ENCODE data around the gene EDN3. TPM values are rescaled to one million over a fixed set of nuclear protein-coding genes. Genes with fewer than 3 reads are reported as not detected.

The EDN3 gene
- 1 to 10 TPM; 5.3 to 8.7 (median 6.0) TPM for polyA plus RNA-seq (ENCODE audit: insufficient read length in 4 of 4)

DNA sequence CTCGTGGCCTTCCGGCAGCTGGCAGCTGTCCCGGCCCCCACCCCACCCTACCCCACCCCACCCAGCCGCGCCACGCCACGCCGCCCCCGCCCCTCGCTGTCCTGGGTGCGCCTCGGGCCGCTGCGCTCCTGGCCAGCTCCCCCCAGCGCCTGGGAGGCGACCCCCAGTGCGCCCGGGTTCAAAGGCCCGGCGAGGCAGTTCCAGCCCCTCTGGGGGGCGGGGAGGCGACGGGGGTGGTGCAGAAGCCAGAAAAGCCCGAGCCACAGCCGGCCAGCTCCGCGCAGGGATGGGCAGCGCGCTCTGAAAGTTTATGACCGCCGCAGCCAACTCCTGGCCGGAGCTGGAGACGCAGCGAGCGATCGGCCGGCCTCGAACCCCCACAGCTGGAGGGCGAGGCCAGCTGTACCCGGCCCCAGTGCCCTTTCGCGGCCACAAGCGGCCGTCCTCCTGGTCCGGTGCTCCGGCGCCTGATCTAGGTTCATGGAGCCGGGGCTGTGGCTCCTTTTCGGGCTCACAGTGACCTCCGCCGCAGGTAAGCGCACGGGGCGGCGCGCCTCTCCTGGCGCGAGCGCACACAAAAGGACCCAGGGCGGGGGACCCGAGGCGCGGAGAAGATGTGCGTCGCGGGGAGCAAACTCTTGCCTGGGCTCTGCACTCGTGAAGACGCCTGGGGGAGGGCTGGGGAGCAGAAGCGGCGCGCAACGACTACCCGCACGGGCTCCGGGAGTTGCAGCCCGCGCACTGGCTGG is at the start of gene EDN3:
Gene EDN3 (plus strand): TSS at position 279 of the 749 bp plus-strand sequence. CDS start 202 bp downstream, at position 481.
- DNase-seq (ENCODE audit: low read depth in 4 of 4, low spot score in 3 of 4), result no peak

DNA sequence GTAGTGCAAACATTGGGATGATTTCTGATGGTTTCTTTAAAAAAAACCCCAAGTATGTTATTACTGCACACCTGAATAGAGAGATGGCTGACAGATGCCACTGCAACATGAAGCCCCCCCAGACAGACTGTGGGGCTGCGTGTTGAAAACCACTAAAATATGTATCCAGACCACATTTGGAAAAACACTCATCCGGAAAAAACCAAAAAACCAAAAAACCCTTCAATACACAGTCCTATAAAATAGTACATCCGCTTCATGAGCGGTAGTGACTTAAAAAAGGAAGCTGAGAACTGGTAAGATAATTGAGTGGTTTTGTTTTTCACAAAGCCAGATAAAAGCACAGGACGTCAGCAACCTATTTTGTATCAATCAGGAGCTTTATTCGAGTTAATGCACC is 47.1 kb upstream of the EDN3 start:
- no peak for DNase-seq (ENCODE audit: low read depth in 4 of 4, low spot score in 3 of 4)

GRCh38 chr20:59253779-59254319 is 46.6 kb upstream of the EDN3 start:
- no peak for DNase-seq (ENCODE audit: low read depth in 4 of 4, low spot score in 3 of 4)

DNA sequence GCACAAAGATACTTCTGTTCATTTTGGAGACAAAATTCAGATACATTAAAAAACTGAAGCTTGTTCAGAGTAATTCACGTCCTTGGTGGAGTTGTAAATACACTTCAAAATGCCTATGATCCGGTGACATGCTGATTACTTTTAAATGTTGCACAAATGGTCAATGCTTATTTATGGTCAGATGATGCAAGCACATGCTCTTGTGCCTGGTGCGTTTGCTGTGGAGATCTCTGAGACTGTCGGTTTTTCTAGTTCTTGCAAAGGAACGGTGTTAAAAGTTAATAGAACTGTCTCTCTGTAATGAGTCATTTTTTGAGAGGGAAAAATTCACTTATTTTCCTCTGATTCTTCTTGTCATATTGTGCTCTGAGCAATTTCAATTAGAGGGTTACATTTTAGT is 45.2 kb upstream of the EDN3 start:
- DNase-seq (ENCODE audit: low read depth in 4 of 4, low spot score in 3 of 4), result no peak

DNA sequence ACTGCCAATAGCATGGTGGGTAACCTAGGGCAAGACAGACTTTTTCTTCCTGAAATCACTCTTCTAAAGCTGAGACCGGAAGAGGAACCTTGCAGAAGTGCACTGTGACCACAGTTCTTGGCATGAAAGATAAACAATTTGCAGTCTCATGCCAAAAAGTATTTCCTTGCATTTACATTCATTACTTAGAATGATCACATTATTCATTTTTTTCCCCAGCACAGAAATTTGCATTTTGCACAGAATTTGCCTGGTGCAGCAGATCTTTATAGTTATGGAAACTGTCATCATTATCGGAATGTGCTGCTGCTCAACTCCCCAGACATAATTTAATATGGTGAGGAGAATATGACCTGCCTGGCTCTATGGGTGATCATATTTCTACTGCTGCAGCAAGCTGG is 42.2 kb upstream of the EDN3 start:
- no peak for DNase-seq (ENCODE audit: low read depth in 4 of 4, low spot score in 3 of 4)

DNA sequence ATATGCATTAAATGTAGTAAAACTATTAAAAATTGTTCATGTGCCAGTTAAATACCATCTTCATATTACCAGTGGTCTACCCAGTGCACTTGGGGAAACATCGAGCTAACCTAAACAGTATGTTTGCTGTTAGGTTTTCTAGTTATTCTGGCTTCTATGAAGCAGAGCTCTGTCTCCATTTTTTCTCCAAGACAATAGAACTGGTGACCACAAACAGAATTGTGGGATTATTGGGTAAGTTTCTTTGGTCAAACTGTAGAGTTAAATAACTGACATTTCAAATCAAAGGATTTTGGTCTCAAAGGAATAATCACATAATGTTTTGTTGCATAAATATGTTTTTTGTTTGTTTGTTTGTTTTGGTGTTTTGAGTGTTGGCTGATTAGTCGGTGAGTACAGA is 40.5 kb upstream of the EDN3 start:
- DNase-seq (ENCODE audit: low read depth in 4 of 4, low spot score in 3 of 4), result no peak

DNA sequence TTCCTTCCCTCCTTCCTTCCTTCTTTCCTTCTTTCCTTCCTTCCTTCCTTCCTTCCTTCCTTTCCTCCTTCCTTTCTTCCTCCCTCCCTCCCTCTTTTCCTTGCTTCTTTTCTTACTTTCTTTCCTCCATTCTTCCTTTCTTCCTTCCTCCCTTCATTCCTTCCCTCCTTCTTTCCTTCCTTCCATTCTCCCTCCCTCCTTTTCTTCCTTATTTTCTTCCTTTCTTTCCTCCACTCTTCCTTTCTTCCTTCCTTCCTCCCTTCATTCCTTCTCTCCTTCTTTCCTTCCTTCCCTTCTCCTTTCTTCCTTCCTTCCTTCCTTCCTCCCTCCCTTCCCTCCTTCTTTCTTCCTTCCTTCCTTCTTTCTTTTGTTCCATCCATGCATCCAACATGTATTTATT is 35.1 kb upstream of the EDN3 start:
- DNase-seq (ENCODE audit: low read depth in 4 of 4, low spot score in 3 of 4), result no peak

DNA sequence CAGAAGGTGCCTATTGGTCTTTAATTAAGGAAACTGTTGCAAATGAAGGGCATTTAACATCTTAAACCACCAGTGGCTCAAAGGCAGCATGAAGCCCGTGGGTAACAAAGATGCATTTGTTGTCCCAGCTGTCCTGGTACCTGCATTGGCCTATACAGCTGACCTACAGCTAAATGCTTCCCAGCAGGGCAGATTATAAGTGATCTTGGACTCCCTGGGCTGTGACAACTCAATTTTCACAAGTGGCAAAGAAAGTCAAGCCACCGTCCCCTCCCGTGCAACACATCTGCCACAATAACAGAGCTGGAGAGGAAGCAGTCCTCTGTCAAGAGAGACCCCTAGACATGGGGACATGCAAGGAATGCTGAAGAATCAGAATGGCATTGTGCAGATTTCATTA is 31.5 kb upstream of the EDN3 start:
- no peak for DNase-seq (ENCODE audit: low read depth in 4 of 4, low spot score in 3 of 4)

- DNase-seq (ENCODE audit: low read depth in 4 of 4, low spot score in 3 of 4), result no peak
These were observed 30.9 kb upstream of the EDN3 start for GRCh38 chr20:59269411-59270025.

DNA sequence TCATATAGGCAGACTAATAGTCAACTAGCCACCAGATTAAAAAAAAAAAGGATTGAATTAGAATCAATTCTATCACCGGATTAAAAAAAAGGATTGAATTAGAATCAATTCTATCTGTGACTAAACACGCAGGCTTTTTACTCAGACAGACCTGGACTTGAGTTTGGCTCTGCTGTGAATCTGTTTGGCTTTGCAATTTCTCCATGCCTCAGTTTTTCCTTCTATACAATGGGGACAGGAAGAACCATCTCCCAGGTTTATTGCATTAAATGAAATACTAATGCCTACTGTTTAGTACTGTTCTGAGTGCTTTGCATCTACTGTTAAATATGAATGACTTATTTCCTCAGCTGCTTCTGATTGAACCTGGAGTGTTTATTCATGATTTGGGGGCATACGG is 30.0 kb upstream of the EDN3 start:
- no peak for DNase-seq (ENCODE audit: low read depth in 4 of 4, low spot score in 3 of 4)

DNA sequence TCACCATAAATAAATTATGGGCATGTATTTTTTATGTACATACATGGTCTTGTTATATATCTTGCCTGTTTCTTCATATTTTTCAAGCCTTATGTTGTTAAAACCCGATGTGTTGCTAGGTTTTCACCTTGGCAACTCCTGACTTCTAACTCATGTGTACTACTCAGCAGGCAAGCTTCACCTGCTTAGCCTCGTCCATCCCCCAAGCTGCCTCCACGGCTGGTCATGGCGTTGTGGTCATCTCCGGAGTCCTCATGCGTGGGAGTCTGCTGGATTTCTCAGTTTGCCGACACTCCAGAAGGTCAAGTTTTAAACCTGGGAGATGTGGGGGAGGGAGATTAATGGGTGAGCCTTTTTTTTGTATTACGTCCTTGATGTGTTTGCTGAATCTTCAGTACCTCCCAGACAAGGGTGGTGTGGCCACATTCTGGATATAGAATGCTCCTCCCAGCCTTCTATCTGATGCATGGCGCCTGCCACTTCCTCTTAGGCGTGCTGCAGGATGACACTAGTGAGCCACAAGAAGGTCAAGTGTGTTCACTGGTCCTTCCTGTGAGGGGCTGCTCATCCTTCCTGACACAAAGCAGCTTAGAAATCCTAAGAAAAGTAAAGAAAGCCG is 26.6 kb upstream of the EDN3 start:
- DNase-seq (ENCODE audit: low read depth in 4 of 4, low spot score in 3 of 4), result no peak

DNA sequence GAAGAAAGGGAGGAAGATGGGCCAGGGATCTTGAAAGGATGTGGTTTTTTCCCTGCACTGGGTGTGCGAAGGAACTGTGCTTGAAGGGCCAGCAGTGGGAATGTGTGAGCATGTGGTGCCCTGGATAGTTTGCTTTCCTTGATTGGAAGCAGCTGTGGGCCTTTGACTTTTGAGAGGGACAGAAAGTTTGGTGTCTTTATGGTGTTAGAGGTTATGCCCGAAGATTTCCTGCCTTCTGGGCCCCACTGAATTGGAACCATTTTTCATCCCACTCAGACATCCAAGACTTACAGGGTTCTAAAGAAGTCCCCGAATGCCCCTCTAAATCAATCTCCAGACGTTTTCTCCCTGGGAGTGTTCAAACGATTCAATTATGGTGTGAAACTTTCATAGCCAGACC is 23.5 kb upstream of the EDN3 start:
- peak in 1 of 4 donors; percentile 46 for DNase-seq (ENCODE audit: low read depth in 4 of 4, low spot score in 3 of 4)

GRCh38 chr20:59284470-59284869 is 15.9 kb upstream of the EDN3 start:
- no peak for DNase-seq (ENCODE audit: low read depth in 4 of 4, low spot score in 3 of 4)

GRCh38 chr20:59289994-59290393 is 10.4 kb upstream of the EDN3 start:
- no peak for DNase-seq (ENCODE audit: low read depth in 4 of 4, low spot score in 3 of 4)

DNA sequence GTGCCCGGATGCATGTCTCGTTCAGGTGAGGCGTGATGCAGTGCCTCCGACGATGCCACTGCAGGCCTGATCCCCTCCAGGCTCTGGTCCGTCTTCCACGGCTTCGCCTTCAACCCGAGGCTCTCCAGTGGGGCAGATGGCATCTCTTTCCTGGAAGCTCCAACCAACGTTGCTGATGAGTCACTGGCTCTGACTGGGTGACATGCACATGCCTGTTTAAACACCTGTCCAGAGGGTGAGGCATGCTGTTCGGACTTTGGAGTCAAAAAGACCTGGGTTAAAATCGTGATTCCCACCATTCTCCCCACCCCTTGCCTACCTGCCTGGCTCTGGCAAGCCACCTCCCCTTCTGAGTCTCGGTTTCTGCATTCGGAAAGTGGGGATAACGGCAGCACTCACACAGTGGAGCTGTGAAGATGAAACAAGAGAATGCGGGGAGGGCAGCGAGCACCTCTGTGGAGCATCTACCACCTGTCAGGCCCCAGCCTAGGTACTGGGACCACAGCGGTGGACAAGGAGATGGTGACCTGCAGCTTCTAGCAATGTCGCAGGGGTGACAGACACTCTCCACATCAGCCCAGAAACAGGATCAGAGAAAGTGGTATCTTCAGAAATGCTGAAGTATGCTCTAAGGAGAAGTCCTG is 8.5 kb upstream of the EDN3 start:
- no peak for DNase-seq (ENCODE audit: low read depth in 4 of 4, low spot score in 3 of 4)

DNA sequence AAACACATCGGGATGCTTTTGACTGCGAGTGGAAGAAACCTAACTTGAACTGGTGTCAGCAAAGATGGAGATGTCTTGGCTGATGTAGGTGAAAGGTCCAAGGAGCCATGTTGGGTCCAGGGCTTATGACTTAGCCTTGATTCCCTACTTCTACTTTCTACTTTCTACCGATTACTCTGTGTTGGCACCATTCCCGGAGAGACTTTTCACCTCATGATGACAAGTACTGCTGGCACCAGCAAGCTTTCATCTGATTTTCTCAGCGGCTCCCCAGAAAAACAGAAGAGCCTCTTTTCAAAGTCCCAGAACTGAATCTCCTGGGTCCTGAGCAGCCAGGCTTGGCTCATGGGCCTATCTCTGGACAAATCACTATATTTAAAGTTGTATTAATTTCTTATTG is 4.9 kb upstream of the EDN3 start:
- no peak for DNase-seq (ENCODE audit: low read depth in 4 of 4, low spot score in 3 of 4)

DNA sequence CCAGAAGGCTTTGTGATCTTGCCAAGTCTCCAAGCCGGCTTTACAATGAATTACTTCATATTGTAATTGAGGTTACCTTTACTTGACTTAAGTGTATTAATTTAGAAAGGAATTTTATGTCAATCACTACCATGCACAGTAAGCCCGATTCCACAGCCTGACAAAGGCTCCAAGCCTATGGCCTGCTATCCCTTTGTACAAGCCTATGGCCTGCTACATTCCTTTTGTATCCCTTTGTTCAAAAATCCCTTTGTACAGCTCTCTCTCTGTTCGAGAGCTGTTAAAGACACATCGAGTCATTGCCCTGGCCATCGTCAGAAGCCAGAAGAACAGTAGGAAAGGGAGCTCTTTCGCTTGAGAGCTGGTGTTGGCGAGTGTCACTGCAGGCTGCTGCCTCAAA is 2.7 kb upstream of the EDN3 start:
- no peak for DNase-seq (ENCODE audit: low read depth in 4 of 4, low spot score in 3 of 4)

DNA sequence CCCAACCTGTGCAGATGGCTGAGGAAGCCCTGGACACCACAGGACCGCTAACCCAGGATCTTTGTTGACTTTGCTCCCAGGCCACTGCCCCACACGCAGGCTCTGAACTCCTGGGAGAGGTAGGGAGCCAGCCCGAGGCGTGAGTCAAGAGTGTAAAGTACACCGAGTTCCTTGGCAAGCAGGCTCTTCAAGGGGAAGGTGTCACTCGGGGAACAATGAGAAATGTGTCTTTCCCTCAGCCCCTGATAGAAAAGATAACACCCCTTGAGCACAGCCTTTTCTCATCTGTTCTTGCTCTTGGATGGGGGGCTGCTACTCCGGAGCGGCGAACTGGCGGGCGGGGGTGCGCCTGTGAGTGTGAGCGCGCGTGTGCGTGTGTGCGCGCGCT is 472 bp upstream of the EDN3 start:
- DNase-seq (ENCODE audit: low read depth in 4 of 4, low spot score in 3 of 4), result no peak

DNA sequence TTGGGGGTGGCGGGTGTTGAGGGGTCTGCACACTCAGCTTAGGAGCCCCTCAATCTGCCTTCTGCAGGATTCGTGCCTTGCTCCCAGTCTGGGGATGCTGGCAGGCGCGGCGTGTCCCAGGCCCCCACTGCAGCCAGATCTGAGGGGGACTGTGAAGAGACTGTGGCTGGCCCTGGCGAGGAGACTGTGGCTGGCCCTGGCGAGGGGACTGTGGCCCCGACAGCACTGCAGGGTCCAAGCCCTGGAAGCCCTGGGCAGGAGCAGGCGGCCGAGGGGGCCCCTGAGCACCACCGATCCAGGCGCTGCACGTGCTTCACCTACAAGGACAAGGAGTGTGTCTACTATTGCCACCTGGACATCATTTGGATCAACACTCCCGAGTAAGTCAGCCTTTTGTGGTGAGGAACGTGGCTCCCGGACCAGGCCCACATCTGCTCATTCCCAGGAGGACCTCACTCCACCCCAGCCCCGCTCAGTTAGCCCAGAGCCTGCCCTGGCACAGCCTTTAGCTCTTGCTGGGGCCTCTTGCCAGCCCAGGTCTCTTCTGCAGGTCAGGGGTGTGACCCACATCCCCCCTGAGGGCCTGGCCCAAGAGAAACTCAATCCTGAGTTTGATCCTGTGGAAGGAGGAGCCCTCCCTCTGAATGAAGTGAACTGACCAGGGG is 1.1 kb downstream of the EDN3 start:
- no peak for DNase-seq (ENCODE audit: low read depth in 4 of 4, low spot score in 3 of 4)

GRCh38 chr20:59305908-59306655 is 5.7 kb downstream of the EDN3 start:
- no peak for DNase-seq (ENCODE audit: low read depth in 4 of 4, low spot score in 3 of 4)

Measured in left renal pelvis (tissue), 4 donors.